CMK (cell line): ENCODE measurements around the gene ZDHHC18.
"Not testable (repeated sequence)": the region's sequence is repeated elsewhere in the genome, so short reads cannot be mapped to it uniquely, and the experiment has no call there.

Experiments used
- DNase-seq: peaks from one replicate; pipeline ENCODE4 v3.0.0-alpha.2; 2010; ENCODE audit warnings: low read depth

ZDHHC18 gene

DNA sequence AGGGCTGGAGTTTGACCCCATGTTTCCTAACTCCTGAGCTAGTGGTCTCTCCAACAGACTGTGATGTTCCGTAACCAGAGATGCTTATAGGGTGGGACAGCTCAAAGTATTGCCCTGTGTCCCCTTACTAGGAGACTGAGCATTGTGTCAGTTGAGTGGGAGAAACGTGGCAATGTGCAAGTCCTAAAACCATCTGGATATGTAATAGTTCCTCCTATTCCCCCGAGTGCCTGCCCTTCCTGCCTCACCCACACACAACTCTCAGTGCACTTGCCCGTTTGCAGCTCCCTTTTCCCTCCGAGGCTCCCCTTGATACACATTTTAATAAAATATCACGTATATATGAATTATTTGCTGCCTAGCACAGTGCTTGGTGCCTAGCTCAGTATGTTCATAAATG is 35.3 kb upstream of the ZDHHC18 start:
- no peak for DNase-seq

DNA sequence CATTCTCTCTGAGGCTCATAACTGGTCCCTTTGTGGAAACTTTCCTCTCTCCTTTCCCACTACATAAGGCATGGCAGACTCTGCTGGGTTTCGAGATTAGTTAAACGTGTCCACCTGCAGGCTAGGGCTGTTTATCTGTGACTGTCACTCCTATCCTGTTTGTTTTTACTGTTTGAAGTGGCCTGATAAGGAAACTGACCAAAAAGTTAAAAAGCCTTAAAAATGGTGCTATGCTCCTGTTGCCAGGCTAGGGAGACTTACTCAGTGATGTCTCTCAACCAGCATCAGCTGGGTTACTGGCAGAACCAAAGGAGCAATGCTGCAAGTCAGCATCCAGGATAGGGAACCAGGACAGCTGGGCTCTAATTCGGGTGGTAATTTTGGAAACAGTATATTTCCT is 34.9 kb upstream of the ZDHHC18 start:
- DNase-seq: no peak

DNA sequence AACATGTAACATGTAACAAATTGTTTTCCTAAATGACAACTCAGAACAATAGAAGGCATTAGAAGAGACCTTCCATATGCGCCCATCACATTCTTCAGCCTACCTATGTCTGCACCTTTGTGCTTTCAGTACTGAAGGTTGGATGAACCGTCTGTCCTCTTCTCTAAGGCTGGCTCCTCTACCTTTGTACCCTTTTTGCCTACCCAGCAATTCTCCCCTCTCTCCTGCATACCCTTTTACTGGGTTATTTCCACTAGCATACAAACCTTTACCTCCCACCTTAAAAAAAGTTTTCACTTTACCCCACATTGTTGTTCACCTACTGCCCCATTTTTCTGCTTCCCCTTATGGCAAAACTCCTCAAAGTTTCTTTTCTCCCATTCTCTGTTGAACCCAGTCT is 33.6 kb upstream of the ZDHHC18 start:
- no peak for DNase-seq

- DNase-seq: no peak
These were observed 32.1 kb upstream of the ZDHHC18 start for GRCh38 chr1:26794391-26794790.

DNA sequence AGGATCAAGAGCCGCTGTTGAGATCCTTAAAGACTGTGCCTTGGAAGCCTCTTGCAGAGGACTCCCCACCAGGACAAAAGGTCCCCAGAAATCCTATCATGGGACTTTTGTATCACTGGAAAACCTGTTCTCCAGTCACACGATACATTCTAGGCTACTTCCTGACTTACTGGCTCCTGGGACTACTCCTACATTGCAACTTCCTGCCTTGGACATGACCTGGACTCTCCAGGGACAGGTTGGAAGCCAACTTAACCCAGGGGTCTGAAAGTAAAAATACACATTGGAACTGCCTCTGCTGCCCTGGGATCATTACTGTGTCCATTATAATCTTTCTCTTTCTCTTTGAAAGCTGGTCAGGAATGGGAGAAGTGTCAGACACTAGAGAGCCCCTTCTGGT is 28.9 kb upstream of the ZDHHC18 start:
- DNase-seq: no peak

- DNase-seq: no peak
These were observed 26.9 kb upstream of the ZDHHC18 start for GRCh38 chr1:26799479-26800142.

GRCh38 chr1:26803932-26804331 is 22.6 kb upstream of the ZDHHC18 start:
- not testable (repeated sequence) for DNase-seq

DNA sequence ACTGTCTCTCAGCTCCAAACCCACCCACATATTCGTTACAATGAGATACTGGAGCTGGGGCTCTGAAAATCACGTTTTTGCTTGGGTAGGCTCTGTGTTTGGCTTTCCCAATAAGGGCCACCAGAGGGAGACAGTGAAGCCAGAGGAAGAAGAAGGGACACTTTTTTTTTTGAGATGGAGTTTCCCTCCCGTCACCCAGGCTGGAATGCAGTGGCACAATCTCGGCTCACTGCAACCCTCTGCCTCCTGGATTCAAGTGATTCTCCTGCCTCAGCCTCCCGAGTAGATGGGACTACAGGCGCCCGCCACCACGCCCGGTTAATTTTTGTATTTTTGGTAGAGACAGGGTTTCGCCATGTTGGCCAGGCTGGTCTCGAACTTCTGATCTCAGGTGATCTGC is 16.4 kb upstream of the ZDHHC18 start:
- DNase-seq: peak; percentile 63

- DNase-seq: no peak
These were observed 15.4 kb upstream of the ZDHHC18 start for GRCh38 chr1:26811057-26811456.

DNA sequence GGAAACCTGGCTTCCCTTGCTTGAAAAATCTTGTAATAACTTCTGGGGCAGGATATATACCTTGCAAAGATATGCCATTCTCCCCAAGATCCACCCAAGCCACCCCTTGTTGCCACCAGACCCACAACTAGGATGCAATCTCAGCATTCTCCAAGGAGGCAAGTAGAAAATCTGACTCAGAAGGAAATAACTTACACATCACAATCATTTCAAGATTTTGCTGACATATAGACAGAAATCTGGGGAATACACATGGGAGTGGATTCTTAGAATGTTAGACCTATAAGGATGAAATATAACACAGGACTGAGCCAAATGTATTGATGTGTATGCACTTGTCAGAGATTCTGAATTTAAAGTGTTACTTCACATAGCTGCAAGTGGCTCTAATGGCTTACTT is 14.8 kb upstream of the ZDHHC18 start:
- no peak for DNase-seq

GRCh38 chr1:26814377-26814776 is 12.1 kb upstream of the ZDHHC18 start:
- DNase-seq: no peak

DNA sequence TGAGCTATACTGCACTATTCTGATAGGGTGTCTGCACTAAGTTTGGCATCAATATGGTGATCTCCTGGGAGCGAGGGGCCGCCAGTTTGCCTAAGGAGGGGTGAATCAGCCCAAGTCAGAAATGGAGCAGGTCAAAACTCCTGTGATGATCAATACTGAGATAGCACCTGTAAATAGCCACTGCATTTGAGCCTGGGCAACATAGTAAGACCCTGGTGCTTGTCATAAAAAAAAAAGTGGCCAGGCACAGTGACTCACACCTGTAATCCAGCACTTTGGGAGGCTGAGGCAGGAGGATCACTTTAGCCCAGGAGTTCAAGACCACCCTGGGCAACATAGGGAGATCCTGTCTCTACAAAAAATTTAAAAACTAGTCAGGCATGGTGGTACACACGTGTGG is 11.6 kb upstream of the ZDHHC18 start:
- DNase-seq: no peak

GRCh38 chr1:26820784-26821269 is 5.7 kb upstream of the ZDHHC18 start:
- DNase-seq: no peak

- DNase-seq: no peak
These were observed 3.6 kb upstream of the ZDHHC18 start for GRCh38 chr1:26822737-26823395.

GRCh38 chr1:26824731-26825130 is 1.8 kb upstream of the ZDHHC18 start:
- no peak for DNase-seq

DNA sequence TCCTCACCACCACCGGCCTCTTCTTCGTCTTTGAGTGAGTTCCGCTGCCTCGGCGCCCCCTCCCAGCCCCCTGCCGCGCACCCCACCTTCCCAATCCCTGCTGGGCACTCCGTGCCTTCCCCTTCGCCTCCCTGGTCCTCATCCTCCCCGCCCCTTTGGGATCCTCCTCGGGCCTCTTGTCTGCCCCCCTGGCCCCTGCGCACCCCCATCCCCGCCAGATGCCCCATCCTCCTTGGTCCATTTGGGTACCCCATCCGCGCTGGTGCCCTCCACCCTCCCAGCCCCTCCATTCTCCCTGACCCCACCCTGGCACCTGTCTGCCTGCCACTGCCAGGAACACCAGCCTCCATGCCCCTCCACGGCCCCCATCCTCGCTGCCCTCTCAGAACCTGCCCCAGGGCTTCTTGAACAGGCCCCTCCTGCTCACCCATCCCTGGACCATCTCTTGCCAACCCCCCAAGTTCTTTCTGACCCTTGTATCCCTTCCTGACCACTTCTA is 667 bp downstream of the ZDHHC18 start:
- DNase-seq: no peak

DNA sequence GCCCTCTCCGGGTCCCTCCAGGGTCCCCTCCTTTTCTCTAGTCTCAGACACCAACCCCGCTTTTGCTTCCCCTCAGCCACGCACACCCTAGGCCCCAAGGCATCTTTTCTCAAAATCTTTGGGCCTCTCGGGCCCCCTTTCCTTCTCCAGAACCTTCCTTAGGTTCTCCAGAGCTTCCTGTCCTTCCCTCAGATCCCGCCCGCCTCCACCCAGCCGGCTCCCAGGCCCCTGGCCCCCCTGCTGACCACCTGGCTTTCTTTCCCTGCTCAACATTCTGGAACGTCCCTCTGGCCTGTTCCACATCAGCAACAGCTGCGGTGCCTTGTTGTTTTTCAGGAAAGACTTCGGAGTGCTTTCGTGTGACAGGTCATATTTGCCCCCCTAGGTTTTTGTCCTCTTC is 1.2 kb downstream of the ZDHHC18 start:
- no peak for DNase-seq

- DNase-seq: no peak
These were observed 2.0 kb downstream of the ZDHHC18 start for GRCh38 chr1:26828411-26828991.

DNA sequence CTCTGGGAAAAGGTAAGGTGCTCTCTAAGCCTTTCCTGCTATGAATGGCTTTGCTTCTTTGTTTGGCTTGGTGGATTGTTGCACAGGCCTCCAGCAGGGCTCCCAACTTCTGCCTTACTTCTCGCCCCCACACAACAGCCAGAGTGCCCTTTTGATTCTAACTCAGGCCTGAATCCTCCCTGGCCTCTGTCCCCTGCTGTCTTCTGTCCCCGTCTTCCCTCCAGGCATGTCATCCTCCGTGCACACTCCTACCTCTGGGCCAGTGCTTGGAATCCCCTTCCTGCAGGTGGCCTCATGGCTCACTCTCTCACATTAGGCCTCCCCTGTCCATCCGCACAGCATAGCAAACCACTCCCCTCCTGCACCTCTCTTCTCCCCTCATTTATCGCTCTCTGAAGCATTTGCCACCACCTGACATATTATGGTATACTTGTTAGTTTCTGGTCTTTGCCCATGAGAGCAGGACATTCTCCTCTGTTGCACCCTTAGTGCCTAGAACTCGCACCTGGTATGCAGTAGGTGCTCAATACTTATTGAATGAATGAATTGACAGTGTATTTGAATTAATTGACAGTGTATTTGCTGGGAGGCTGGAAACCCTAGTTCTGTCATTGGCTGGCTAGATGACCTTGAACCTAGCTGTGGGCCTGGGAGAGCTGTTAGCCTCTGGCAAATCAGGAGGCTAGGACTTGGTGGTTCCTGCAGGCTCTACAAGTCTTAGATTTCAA is 2.9 kb downstream of the ZDHHC18 start:
- DNase-seq: no peak

GRCh38 chr1:26831059-26831458 is 4.6 kb downstream of the ZDHHC18 start:
- no peak for DNase-seq

DNA sequence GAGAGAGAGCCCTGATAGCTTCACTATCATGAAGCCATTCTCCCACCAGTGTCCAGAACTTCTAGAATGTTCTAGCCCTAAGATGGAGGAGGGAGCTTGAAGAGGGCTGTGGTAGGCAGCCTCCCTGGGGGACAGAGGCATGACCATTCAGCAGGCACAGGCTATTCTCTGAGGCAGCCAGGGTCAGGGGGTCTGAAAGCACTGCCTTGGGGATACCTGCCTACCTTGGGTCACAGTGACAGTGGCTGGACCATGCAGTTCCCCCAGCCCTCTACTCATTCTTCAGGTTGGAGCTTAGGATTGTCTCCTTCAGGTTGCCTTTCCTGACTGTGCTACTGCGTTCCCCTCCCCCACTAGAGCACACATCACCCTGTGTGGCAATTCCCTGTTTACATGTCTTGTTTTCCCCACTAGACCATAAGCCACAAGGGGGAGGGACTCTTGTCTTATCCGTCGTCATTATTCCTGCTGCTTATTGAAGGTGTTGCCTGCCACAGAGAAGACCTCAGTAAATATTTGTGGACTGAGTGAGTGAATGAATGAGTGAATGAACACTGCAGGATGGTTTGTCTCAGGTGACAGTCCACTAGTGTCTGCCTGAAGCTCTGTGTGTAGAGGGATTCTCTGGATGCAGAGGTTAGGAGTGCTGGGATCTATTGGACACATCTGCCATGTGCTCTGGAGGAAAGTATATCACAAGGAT is 5.2 kb downstream of the ZDHHC18 start:
- DNase-seq: no peak
